Measurements from ENCODE around the gene FREM2. TPM values are rescaled to one million over a fixed set of nuclear protein-coding genes. Genes with fewer than 3 reads are reported as not detected.
A peak's percentile ranks its signal among the peaks of the same experiment; 100 is the strongest.

Gene FREM2
- total and polyA plus RNA-seq, 2 experiments from 2014 or later = 2.3 to 17.8 TPM

DNA sequence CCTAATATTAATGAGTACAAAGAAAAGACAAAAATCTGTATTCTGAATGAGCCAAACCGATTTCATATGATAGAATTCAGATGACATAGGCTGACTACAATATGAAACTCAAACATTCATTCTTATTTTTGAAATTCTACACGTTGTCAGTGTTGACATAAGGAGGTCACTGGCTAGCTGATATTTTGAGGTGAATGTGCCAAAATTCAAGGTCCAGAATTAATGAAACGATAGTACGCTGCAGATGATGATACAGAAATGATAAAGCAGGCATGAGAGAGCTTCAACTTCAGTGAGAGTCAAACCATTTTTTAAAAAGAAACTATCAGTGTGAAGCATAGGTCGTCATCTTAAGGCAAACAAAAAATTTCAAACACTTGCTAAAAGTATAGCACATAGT, 88.2 kb downstream of the FREM2 start:
- DNase-seq (ENCODE audit: low spot score) = no peak
- no peaks in the 10 kb centered on the region for H3K9me2 ChIP-seq (replicated peaks; ENCODE audit: insufficient read depth)
- peaks cover 3% of the 10 kb centered on the region for H3K4me1 ChIP-seq (ENCODE audit: insufficient read depth)
- no peaks in the 10 kb centered on the region for H4K20me1 ChIP-seq (ENCODE audit: insufficient read depth, poor library complexity, severe bottlenecking)
- no peak overlapping the region for H3K4me3 ChIP-seq
- no peaks in the 10 kb centered on the region for H3K27me3 ChIP-seq
- no peak overlapping the region for H3K27ac ChIP-seq
- H3K36me3 ChIP-seq (replicated peaks; ENCODE audit: insufficient read depth, low read depth) = no peaks in the 10 kb centered on the region
- no peaks in the 10 kb centered on the region for H3K9me3 ChIP-seq (ENCODE audit: low read depth)
- 82% methylated on average over 5 of the region's 5 CpGs for WGBS (ENCODE audit: low lambda C conversion rate, missing lambda C conversion rate)
- H3K4me2 ChIP-seq = no peak overlapping the region
- no peaks in the 10 kb centered on the region for H3K79me2 ChIP-seq
- H2AFZ ChIP-seq = no peak overlapping the region
- TF ChIP-seq EZH2phosphoT487 (IDR thresholded peaks at IDR 0.05; ENCODE audit: low read depth, severe bottlenecking, unreplicated experiment) (no peak), EZH2 (IDR thresholded peaks at IDR 0.05; ENCODE audit: borderline replicate concordance) (no peak)
- TF ChIP-seq, protein P1, sequence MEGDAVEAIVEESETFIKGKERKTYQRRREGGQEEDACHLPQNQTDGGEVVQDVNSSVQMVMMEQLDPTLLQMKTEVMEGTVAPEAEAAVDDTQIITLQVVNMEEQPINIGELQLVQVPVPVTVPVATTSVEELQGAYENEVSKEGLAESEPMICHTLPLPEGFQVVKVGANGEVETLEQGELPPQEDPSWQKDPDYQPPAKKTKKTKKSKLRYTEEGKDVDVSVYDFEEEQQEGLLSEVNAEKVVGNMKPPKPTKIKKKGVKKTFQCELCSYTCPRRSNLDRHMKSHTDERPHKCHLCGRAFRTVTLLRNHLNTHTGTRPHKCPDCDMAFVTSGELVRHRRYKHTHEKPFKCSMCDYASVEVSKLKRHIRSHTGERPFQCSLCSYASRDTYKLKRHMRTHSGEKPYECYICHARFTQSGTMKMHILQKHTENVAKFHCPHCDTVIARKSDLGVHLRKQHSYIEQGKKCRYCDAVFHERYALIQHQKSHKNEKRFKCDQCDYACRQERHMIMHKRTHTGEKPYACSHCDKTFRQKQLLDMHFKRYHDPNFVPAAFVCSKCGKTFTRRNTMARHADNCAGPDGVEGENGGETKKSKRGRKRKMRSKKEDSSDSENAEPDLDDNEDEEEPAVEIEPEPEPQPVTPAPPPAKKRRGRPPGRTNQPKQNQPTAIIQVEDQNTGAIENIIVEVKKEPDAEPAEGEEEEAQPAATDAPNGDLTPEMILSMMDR (IDR thresholded peaks at IDR 0.05; ENCODE audit: poor library complexity) = no peak

DNA sequence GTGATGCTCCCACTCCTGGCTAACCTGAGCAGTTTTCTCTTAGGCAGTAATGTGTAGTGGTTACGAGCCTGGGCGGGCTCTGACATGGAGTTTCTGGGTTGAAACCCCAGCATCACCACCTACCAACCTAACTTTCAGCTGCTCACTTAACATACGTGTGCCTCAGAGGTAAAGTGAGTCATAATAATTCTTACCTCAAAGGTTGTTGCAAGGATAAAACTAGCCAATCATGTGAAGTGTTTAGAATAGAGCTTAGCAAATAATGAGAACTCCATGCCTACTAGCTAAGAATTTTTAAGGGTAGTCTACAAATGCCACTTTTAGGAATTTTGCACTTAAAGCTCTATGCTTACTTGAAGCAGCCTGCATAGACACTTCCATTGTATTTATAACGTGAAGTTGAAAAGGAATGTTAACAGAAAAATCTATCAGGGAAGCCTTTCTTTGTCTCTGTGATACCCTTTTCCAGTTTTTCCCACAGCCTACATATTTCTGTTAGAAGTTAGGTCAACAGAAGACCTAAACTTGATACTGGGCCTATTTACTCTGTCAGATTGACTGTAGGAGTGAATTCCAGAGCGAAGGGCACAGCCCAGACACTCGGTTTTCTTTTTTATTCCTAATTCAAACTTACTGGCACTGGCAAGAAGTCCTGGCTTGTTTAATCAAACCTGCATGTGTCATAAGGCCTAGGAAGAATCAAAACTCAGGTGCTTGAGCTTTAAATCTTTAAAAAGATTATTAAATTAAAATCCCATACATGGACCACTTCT, 90.7 kb downstream of the FREM2 start:
- no peaks in the 10 kb centered on the region for H3K79me2 ChIP-seq
- H3K4me2 ChIP-seq = peak overlapping the region; percentile 42
- H2AFZ ChIP-seq = no peak overlapping the region
- H4K20me1 ChIP-seq (ENCODE audit: insufficient read depth, poor library complexity, severe bottlenecking) = no peaks in the 10 kb centered on the region
- H3K27me3 ChIP-seq = no peaks in the 10 kb centered on the region
- H3K36me3 ChIP-seq (replicated peaks; ENCODE audit: insufficient read depth, low read depth) = no peaks in the 10 kb centered on the region
- peaks cover 3% of the 10 kb centered on the region for H3K4me1 ChIP-seq (ENCODE audit: insufficient read depth)
- H3K9me2 ChIP-seq (replicated peaks; ENCODE audit: insufficient read depth) = no peaks in the 10 kb centered on the region
- H3K4me3 ChIP-seq = no peak overlapping the region
- TF ChIP-seq EZH2phosphoT487 (IDR thresholded peaks at IDR 0.05; ENCODE audit: low read depth, severe bottlenecking, unreplicated experiment) (no peak), EZH2 (IDR thresholded peaks at IDR 0.05; ENCODE audit: borderline replicate concordance) (no peak)
- TF ChIP-seq, protein P1 (IDR thresholded peaks at IDR 0.05; ENCODE audit: poor library complexity) = no peak
- 76% methylated on average over 6 of the region's 6 CpGs for WGBS (ENCODE audit: low lambda C conversion rate, missing lambda C conversion rate)
- DNase-seq (ENCODE audit: low spot score) = no peak
- peak overlapping the region; percentile 4 for H3K27ac ChIP-seq
- H3K9me3 ChIP-seq (ENCODE audit: low read depth) = no peaks in the 10 kb centered on the region

DNA sequence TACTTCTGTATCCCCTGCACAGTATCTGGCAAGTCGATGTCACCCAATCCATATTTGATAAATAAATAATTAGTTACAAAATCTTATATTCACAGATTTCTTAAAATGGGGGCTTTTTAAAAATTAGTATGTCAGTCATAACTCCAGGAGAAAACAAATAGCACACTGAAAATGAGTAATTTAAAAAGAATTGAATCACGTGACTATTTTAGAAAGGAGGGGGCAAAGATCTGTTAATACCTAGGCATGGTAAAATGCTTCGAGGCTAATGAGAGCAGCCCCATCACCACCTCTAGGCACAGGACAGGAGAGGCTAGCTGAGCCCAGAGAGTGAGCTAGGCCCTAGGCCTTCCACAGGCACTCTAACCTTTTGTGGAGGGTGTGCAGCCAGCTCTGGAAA, 94.7 kb downstream of the FREM2 start:
- Histone ChIP-seq H3K27ac (no peak overlapping the region), H3K4me1 (ENCODE audit: insufficient read depth) (peaks cover 3% of the 10 kb centered on the region), H3K9me3 (ENCODE audit: low read depth) (no peaks in the 10 kb centered on the region), H3K9me2 (replicated peaks; ENCODE audit: insufficient read depth) (no peaks in the 10 kb centered on the region), H2AFZ (no peak overlapping the region), H3K4me3 (no peak overlapping the region), H3K36me3 (replicated peaks; ENCODE audit: insufficient read depth, low read depth) (no peaks in the 10 kb centered on the region), H3K27me3 (no peaks in the 10 kb centered on the region), H4K20me1 (ENCODE audit: insufficient read depth, poor library complexity, severe bottlenecking) (no peaks in the 10 kb centered on the region), H3K4me2 (no peak overlapping the region), H3K79me2 (no peaks in the 10 kb centered on the region)
- TF ChIP-seq, protein P1 (IDR thresholded peaks at IDR 0.05; ENCODE audit: poor library complexity) = no peak
- TF ChIP-seq EZH2 (IDR thresholded peaks at IDR 0.05; ENCODE audit: borderline replicate concordance) (no peak), EZH2phosphoT487 (IDR thresholded peaks at IDR 0.05; ENCODE audit: low read depth, severe bottlenecking, unreplicated experiment) (no peak)
- no peak for DNase-seq (ENCODE audit: low spot score)
- 95% methylated on average over 3 of the region's 3 CpGs for WGBS (ENCODE audit: low lambda C conversion rate, missing lambda C conversion rate)

Data from hepatocyte (in vitro differentiated cells).